Keratinocyte (primary cell): ENCODE results near the gene ACADSB. TPM values are rescaled to one million over a fixed set of nuclear protein-coding genes. Genes with fewer than 3 reads are reported as not detected.

Experiments
- DNase-seq: peaks from one replicate; pipeline ENCODE4 v3.0.0-alpha.2; 2011; ENCODE audit warnings: low read depth, missing footprints, low spot score
- FAIRE-seq: peaks from 2 replicates; lab custom pipeline; 2011; peaks lifted over from hg19 to GRCh38; lab: Jason Lieb, UNC
- H2AFZ ChIP-seq: 2 replicates; pipeline ENCODE4 v1.6.0; 2012; ENCODE audit warnings: low read length, control low read depth, inconsistent platforms; ENCODE audit not compliant: control insufficient read depth
- H3K27ac ChIP-seq: 2 replicates; pipeline ENCODE4 v1.5.1; 2011; ENCODE audit warnings: low read length; ENCODE audit not compliant: control insufficient read depth, insufficient read depth
- H3K27me3 ChIP-seq: 3 replicates; pipeline ENCODE4 v1.6.0; 2011; ENCODE audit warnings: low read length; ENCODE audit not compliant: control insufficient read depth, insufficient read depth; ENCODE audit errors: extremely low read depth
- H3K36me3 ChIP-seq, 2 experiments: 2 replicates in 1 of 2; 3 replicates in 1 of 2; pipeline ENCODE4 v1.5.1; 2011; ENCODE audit warnings: low read length in 2 of 2, mild to moderate bottlenecking in 1 of 2; ENCODE audit not compliant: control insufficient read depth in 2 of 2, insufficient read depth in 2 of 2; ENCODE audit errors: extremely low read depth in 1 of 2
- H3K4me1 ChIP-seq: 3 replicates; pipeline ENCODE4 v1.5.1; 2011; ENCODE audit warnings: low read length; ENCODE audit not compliant: control insufficient read depth, insufficient read depth; ENCODE audit errors: extremely low read depth
- H3K4me2 ChIP-seq: 3 replicates; pipeline ENCODE4 v1.6.0; 2011; ENCODE audit warnings: low read depth, low read length; ENCODE audit not compliant: control insufficient read depth, insufficient read depth; ENCODE audit errors: extremely low read depth
- H3K4me3 ChIP-seq, 3 experiments: fragments of 200-600 bp in 1 of 3; sonication (generic) in 1 of 3; 2 replicates in 2 of 3; 3 replicates in 1 of 3; pipeline ENCODE4 v1.5.1; 2011 to 2016; ENCODE audit warnings: low read length in 3 of 3, mild to moderate bottlenecking in 3 of 3, control low read depth in 2 of 3, inconsistent platforms in 1 of 3, low read depth in 1 of 3, mixed read lengths in 1 of 3, mixed run types in 1 of 3, moderate library complexity in 1 of 3; ENCODE audit not compliant: control insufficient read depth in 2 of 3, insufficient read depth in 2 of 3; ENCODE audit errors: extremely low read depth in 1 of 3
- H3K79me2 ChIP-seq: 2 replicates; pipeline ENCODE4 v1.6.0; 2012; ENCODE audit warnings: low read length; ENCODE audit not compliant: control insufficient read depth, insufficient read depth
- H3K9ac ChIP-seq: 3 replicates; pipeline ENCODE4 v1.6.0; 2011; ENCODE audit warnings: low read length; ENCODE audit not compliant: control insufficient read depth, insufficient read depth; ENCODE audit errors: extremely low read depth
- H3K9me1 ChIP-seq: 3 replicates; pipeline ENCODE4 v1.6.0; 2011; ENCODE audit warnings: low read length; ENCODE audit not compliant: control insufficient read depth, insufficient read depth; ENCODE audit errors: extremely low read depth
- H3K9me3 ChIP-seq: 2 replicates; pipeline ENCODE4 v1.5.1; 2012; ENCODE audit warnings: low read depth, low read length; ENCODE audit not compliant: control insufficient read depth
- H4K20me1 ChIP-seq: 3 replicates; pipeline ENCODE4 v1.6.0; 2011; ENCODE audit warnings: low read length; ENCODE audit not compliant: control insufficient read depth, insufficient read depth; ENCODE audit errors: extremely low read depth
- EZH2 ChIP-seq: IDR thresholded peaks from one replicate; pipeline ENCODE4 v1.6.1; 2012; ENCODE audit warnings: inconsistent platforms, mild to moderate bottlenecking, low read length, moderate library complexity
- dilution Hi-C: fragments of 300-500 bp; cut with MboI; formaldehyde crosslinking; loops from one replicate; pipeline ENCODE4 v1.7.0; 2020; ENCODE audit warnings: low sequenced_read_pairs; ENCODE audit not compliant: extremely low pct_ligation_motif_present
- polyA plus RNA-seq, 5 experiments: library from polyadenylated mRNA; depleted of rRNA in 3 of 5; stranded (reverse) in 3 of 5; stranded (forward) in 1 of 5; unstranded in 1 of 5; fragments of >200 nt; gene quantifications; 1 replicate in 1 of 5; 2 replicates in 3 of 5; 3 replicates in 1 of 5; pipeline versions ENCODE4 v1.2.1 to v1.2.3, GENCODE V29; 2011 to 2012; ENCODE audit warnings: missing spikeins in 2 of 5, low read depth in 1 of 5, low replicate concordance in 1 of 5
- TF ChIP-seq, protein P1 (sequence below), 3 experiments: IDR thresholded peaks in 1 of 3; conservative IDR thresholded peaks in 1 of 3; optimal IDR thresholded peaks in 1 of 3; 2 replicates in 2 of 3; 3 replicates in 1 of 3; pipeline versions ENCODE3 to v1.5.1; 2011; ENCODE audit warnings: low read length in 3 of 3, mild to moderate bottlenecking in 3 of 3, moderate library complexity in 2 of 3, control low read depth in 1 of 3, inconsistent platforms in 1 of 3; ENCODE audit not compliant: insufficient read depth in 2 of 3; ENCODE audit errors: extremely low read depth in 1 of 3

The ACADSB gene
- polyA plus RNA-seq, 1 donor (not counting 4 experiments of a cell fraction or from before 2014, with no cell fraction given) = 10.1 TPM

DNA sequence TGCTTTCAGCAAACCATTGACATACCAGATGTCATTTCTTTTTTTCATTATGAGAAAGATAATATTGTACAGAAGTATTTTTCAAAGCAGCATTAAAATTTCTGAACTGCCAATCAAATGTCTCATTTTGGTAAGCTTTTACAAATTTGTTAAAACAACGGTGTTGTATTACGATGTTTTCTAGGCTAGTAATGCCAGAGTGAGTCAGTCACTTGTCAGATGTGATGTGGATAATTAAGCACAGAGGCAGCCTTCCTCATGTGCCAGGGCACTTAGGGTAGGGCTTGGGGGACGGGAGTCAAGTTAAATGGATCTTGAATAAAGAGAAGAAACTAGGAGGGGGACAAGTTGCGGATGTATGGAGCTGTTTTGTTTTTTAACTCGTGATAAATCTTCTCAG is 18.5 kb upstream of the ACADSB start:
- H3K27ac ChIP-seq = no peak overlapping the region
- no peaks in the 10 kb centered on the region for H3K4me1 ChIP-seq
- H3K79me2 ChIP-seq = no peaks in the 10 kb centered on the region
- FAIRE-seq (no peak), DNase-seq (no peak)
- no peak overlapping the region for H3K4me3 ChIP-seq
- no peak overlapping the region for H3K4me2 ChIP-seq
- no peaks in the 10 kb centered on the region for H3K9me1 ChIP-seq
- H3K9me3 ChIP-seq = no peaks in the 10 kb centered on the region
- H4K20me1 ChIP-seq = no peaks in the 10 kb centered on the region
- H3K27me3 ChIP-seq = no peaks in the 10 kb centered on the region
- no peak for TF ChIP-seq EZH2
- TF ChIP-seq, protein P1, sequence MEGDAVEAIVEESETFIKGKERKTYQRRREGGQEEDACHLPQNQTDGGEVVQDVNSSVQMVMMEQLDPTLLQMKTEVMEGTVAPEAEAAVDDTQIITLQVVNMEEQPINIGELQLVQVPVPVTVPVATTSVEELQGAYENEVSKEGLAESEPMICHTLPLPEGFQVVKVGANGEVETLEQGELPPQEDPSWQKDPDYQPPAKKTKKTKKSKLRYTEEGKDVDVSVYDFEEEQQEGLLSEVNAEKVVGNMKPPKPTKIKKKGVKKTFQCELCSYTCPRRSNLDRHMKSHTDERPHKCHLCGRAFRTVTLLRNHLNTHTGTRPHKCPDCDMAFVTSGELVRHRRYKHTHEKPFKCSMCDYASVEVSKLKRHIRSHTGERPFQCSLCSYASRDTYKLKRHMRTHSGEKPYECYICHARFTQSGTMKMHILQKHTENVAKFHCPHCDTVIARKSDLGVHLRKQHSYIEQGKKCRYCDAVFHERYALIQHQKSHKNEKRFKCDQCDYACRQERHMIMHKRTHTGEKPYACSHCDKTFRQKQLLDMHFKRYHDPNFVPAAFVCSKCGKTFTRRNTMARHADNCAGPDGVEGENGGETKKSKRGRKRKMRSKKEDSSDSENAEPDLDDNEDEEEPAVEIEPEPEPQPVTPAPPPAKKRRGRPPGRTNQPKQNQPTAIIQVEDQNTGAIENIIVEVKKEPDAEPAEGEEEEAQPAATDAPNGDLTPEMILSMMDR (optimal IDR thresholded peaks at IDR 0.05 in 1 of 3, IDR thresholded peaks at IDR 0.05 in 1 of 3, conservative IDR thresholded peaks at IDR 0.05 in 1 of 3; ENCODE audit: extremely low read depth in 1 of 3, insufficient read depth in 2 of 3, low read length in 3 of 3) = no peak
- dilution Hi-C loops = no loop called here
- H2AFZ ChIP-seq = no peak overlapping the region
- H3K36me3 ChIP-seq = peaks cover 9 to 10% of the 10 kb centered on the region in 2 experiments
- H3K9ac ChIP-seq = no peak overlapping the region

DNA sequence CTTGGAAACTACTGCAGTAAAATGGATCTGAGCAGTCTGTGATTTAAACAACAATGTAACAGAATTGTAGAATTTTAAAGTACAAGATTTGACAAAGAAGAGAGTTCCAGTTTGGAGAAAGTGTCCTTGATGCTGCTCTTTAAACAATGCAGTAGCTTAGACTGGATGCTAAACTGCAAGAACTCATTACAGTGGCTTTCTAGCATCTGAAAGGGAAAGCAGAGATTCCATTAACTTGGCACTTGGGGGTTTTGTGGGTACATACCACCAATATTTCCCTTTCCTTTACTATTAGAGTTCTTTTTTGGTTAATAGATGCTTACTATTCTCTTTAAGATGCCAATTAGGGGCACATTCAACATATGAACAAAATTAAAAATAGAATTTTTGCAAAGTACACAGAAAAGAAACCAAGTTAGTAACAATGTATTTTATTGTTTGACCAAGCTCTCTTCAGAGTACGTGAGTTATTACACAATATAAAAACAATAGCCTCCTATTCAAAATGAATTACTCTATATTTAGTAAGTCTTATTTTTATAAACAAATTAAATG is 16.7 kb upstream of the ACADSB start:
- no peak for FAIRE-seq
- Histone ChIP-seq H3K27ac (no peak overlapping the region), H3K27me3 (no peaks in the 10 kb centered on the region), H4K20me1 (no peaks in the 10 kb centered on the region), H3K79me2 (no peaks in the 10 kb centered on the region), H3K9me3 (no peaks in the 10 kb centered on the region), H3K9me1 (no peaks in the 10 kb centered on the region), H3K4me1 (no peaks in the 10 kb centered on the region), H2AFZ (no peak overlapping the region), H3K4me3 (no peak overlapping the region), H3K36me3 (peaks cover 10 to 14% of the 10 kb centered on the region in 2 experiments), H3K9ac (no peak overlapping the region), H3K4me2 (no peak overlapping the region)
- no peak for DNase-seq
- TF ChIP-seq EZH2 = no peak
- TF ChIP-seq, protein P1 (optimal IDR thresholded peaks at IDR 0.05 in 1 of 3, IDR thresholded peaks at IDR 0.05 in 1 of 3, conservative IDR thresholded peaks at IDR 0.05 in 1 of 3; ENCODE audit: extremely low read depth in 1 of 3, insufficient read depth in 2 of 3, low read length in 3 of 3) = no peak
- dilution Hi-C loops = no loop called here
